OCI-LY1 (cell line): ENCODE results near the gene SRGAP2.
"Not testable (repeated sequence)": the region's sequence is repeated elsewhere in the genome, so short reads cannot be mapped to it uniquely, and the experiment has no call there.

Experiments used
- H2AFZ ChIP-seq: fragments of 200-600 bp; sonication (generic), shearing (Covaris generic); 2 replicates; pipeline ENCODE4 v1.6.0; 2014; ENCODE audit warnings: antibody characterized with exemption, mild to moderate bottlenecking, low read length
- H3F3A ChIP-seq: fragments of 200-600 bp; sonication (generic), shearing (Covaris generic); 2 replicates; pipeline ENCODE4 v1.6.0; 2014; ENCODE audit warnings: mild to moderate bottlenecking, antibody characterized with exemption, low read length, moderate library complexity; ENCODE audit not compliant: insufficient read depth
- H3K27ac ChIP-seq: fragments of 200-600 bp; sonication (generic); 2 replicates; pipeline ENCODE4 v1.5.1; 2014; ENCODE audit warnings: low read length, mixed run types, mild to moderate bottlenecking, low read depth; ENCODE audit not compliant: poor library complexity, severe bottlenecking
- H3K27me3 ChIP-seq: fragments of 200-600 bp; sonication (generic); 2 replicates; pipeline ENCODE4 v1.6.0; 2014; ENCODE audit warnings: antibody characterized with exemption, mild to moderate bottlenecking, low read length, moderate library complexity; ENCODE audit not compliant: insufficient read depth
- H3K36me3 ChIP-seq: fragments of 200-600 bp; sonication (generic); 2 replicates; pipeline ENCODE4 v1.6.1; 2014; ENCODE audit warnings: mild to moderate bottlenecking, antibody characterized with exemption, low read length, moderate library complexity, mixed read lengths; ENCODE audit not compliant: insufficient read depth
- H3K4me1 ChIP-seq: fragments of 200-600 bp; sonication (generic); 2 replicates; pipeline ENCODE4 v1.5.1; 2014; ENCODE audit warnings: mild to moderate bottlenecking, low read length, moderate library complexity; ENCODE audit not compliant: insufficient read depth, severe bottlenecking
- H3K4me2 ChIP-seq: fragments of 200-600 bp; sonication (generic), shearing (Covaris generic); 2 replicates; pipeline ENCODE4 v1.6.1; 2014; ENCODE audit warnings: low read length
- H3K4me3 ChIP-seq: fragments of 200-600 bp; sonication (generic); 2 replicates; pipeline ENCODE4 v1.5.1; 2014; ENCODE audit warnings: low read length, low read depth, mild to moderate bottlenecking, mixed read lengths; ENCODE audit not compliant: poor library complexity, severe bottlenecking
- H3K79me2 ChIP-seq: fragments of 200-600 bp; shearing (Covaris generic); 2 replicates; pipeline ENCODE4 v1.6.1; 2016; ENCODE audit warnings: mixed run types, low read length, mixed read lengths; ENCODE audit not compliant: insufficient read depth
- H3K9ac ChIP-seq: fragments of 200-600 bp; sonication (generic), shearing (Covaris generic); 2 replicates; pipeline ENCODE4 v1.6.1; 2014; ENCODE audit warnings: mild to moderate bottlenecking, low read length, mixed read lengths
- H3K9me2 ChIP-seq: fragments of 200-600 bp; sonication (generic), shearing (Covaris generic); 2 replicates; pipeline ENCODE4 v1.6.1; 2014; ENCODE audit warnings: low read depth, mild to moderate bottlenecking, low read length, mixed read lengths
- H3K9me3 ChIP-seq: fragments of 200-600 bp; shearing (Covaris generic); 2 replicates; pipeline ENCODE4 v1.6.1; 2014; ENCODE audit warnings: low read length, mixed read lengths
- H4K20me1 ChIP-seq: fragments of 200-600 bp; sonication (generic), shearing (Covaris generic); 2 replicates; pipeline ENCODE4 v1.6.0; 2016; ENCODE audit warnings: mild to moderate bottlenecking, low read length; ENCODE audit not compliant: insufficient read depth

SRGAP2 gene

GRCh38 chr1:206218285-206218684, 14.9 kb downstream of the SRGAP2 start:
- H3K36me3 ChIP-seq, H3K4me2 ChIP-seq, H3K9me2 ChIP-seq, H3K27me3 ChIP-seq, H3K27ac ChIP-seq, H4K20me1 ChIP-seq, H3K9ac ChIP-seq, H3F3A ChIP-seq, H3K79me2 ChIP-seq, H3K4me3 ChIP-seq, H3K4me1 ChIP-seq, H2AFZ ChIP-seq, H3K9me3 ChIP-seq: not testable (repeated sequence)

- not testable (repeated sequence) for H2AFZ ChIP-seq, H3K79me2 ChIP-seq, H3K4me2 ChIP-seq, H3K36me3 ChIP-seq, H3K9me3 ChIP-seq, H3F3A ChIP-seq, H3K27ac ChIP-seq, H3K27me3 ChIP-seq, H3K9me2 ChIP-seq, H3K9ac ChIP-seq, H4K20me1 ChIP-seq, H3K4me3 ChIP-seq, H3K4me1 ChIP-seq
Observed at GRCh38 chr1:206218765-206219164, 15.4 kb downstream of the SRGAP2 start.

- H3K9me3 ChIP-seq, H3K27me3 ChIP-seq, H3K9me2 ChIP-seq, H3K36me3 ChIP-seq, H3K4me2 ChIP-seq, H2AFZ ChIP-seq, H3K9ac ChIP-seq, H3K27ac ChIP-seq, H4K20me1 ChIP-seq, H3F3A ChIP-seq, H3K4me3 ChIP-seq, H3K79me2 ChIP-seq, H3K4me1 ChIP-seq: not testable (repeated sequence)
Observed at GRCh38 chr1:206219514-206220331, 16.4 kb downstream of the SRGAP2 start.

- H4K20me1 ChIP-seq, H2AFZ ChIP-seq, H3K4me2 ChIP-seq, H3F3A ChIP-seq, H3K9me3 ChIP-seq, H3K79me2 ChIP-seq, H3K4me3 ChIP-seq, H3K9me2 ChIP-seq, H3K4me1 ChIP-seq, H3K9ac ChIP-seq, H3K36me3 ChIP-seq, H3K27ac ChIP-seq, H3K27me3 ChIP-seq: not testable (repeated sequence)
Observed at GRCh38 chr1:206220332-206221000, 17.1 kb downstream of the SRGAP2 start.

GRCh38 chr1:206221585-206221984, 18.2 kb downstream of the SRGAP2 start:
- not testable (repeated sequence) for H3K36me3 ChIP-seq, H3F3A ChIP-seq, H3K9me3 ChIP-seq, H3K9ac ChIP-seq, H3K79me2 ChIP-seq, H3K9me2 ChIP-seq, H3K4me2 ChIP-seq, H3K4me1 ChIP-seq, H2AFZ ChIP-seq, H3K27me3 ChIP-seq, H3K27ac ChIP-seq, H4K20me1 ChIP-seq, H3K4me3 ChIP-seq

- not testable (repeated sequence) for H3K27ac ChIP-seq, H3F3A ChIP-seq, H3K9me3 ChIP-seq, H3K4me3 ChIP-seq, H3K9me2 ChIP-seq, H4K20me1 ChIP-seq, H3K9ac ChIP-seq, H3K36me3 ChIP-seq, H3K4me2 ChIP-seq, H3K4me1 ChIP-seq, H2AFZ ChIP-seq, H3K79me2 ChIP-seq, H3K27me3 ChIP-seq
Observed at GRCh38 chr1:206224190-206224776, 20.9 kb downstream of the SRGAP2 start.

- H3K36me3 ChIP-seq, H3K4me1 ChIP-seq, H3K79me2 ChIP-seq, H3K9me3 ChIP-seq, H3F3A ChIP-seq, H3K27ac ChIP-seq, H3K9me2 ChIP-seq, H4K20me1 ChIP-seq, H2AFZ ChIP-seq, H3K9ac ChIP-seq, H3K4me3 ChIP-seq, H3K27me3 ChIP-seq, H3K4me2 ChIP-seq: not testable (repeated sequence)
Observed at GRCh38 chr1:206225386-206225785, 22.0 kb downstream of the SRGAP2 start.
